Ascending aorta (tissue), 2 donors: Measurements from ENCODE around the gene CASZ1. TPM values are rescaled to one million over a fixed set of nuclear protein-coding genes. Genes with fewer than 3 reads are reported as not detected.

Source experiments
- DNase-seq, 2 donors: peaks; one replicate each; pipeline ENCODE4 v3.0.0-alpha.2; 2019; ENCODE audit warnings: low spot score in 2 of 2
- H3K27ac ChIP-seq, 2 donors: fragments of 200-600 bp; sonication (generic); one replicate each; pipeline ENCODE4 v1.5.1; 2016 to 2017; ENCODE audit warnings: mild to moderate bottlenecking in 1 of 2
- H3K27me3 ChIP-seq: fragments of 200-600 bp; sonication (generic); one replicate; pipeline ENCODE4 v1.5.1; 2017
- H3K36me3 ChIP-seq, 2 donors: fragments of 200-600 bp; sonication (generic); one replicate each; pipeline ENCODE4 v1.5.1; 2016
- H3K4me1 ChIP-seq, 2 donors: fragments of 200-600 bp; sonication (generic); one replicate each; pipeline ENCODE4 v1.5.1; 2016 to 2017; ENCODE audit warnings: mild to moderate bottlenecking in 1 of 2
- H3K4me3 ChIP-seq, 2 donors: fragments of 200-600 bp; sonication (generic); one replicate each; pipeline ENCODE4 v1.5.1; 2016 to 2017; ENCODE audit warnings: mild to moderate bottlenecking in 1 of 2
- H3K9me3 ChIP-seq, 2 donors: fragments of 200-600 bp; sonication (generic); one replicate each; pipeline ENCODE4 v1.5.1; 2016
- CTCF ChIP-seq, 3 experiments: fragments of 200-600 bp in 2 of 3; fragments of 450-650 bp in 1 of 3; sonication (generic) in 2 of 3; IDR thresholded peaks; one replicate each; pipeline ENCODE4 v1.5.1; 2016 to 2019; ENCODE audit warnings: antibody characterized with exemption in 3 of 3, mild to moderate bottlenecking in 1 of 3, moderate library complexity in 1 of 3
- intact Hi-C: fragments of 100-400 bp; cut with DNase I; formaldehyde crosslinking; loops from one replicate; pipeline ENCODE4 v1.15.1; 2023
- total RNA-seq: library from RNA; depleted of rRNA; stranded (reverse); fragments of >200 nt; gene quantifications from one replicate; pipeline ENCODE4 v1.1.0, GENCODE V29; 2016

CASZ1 gene
- total RNA-seq, 1 donor from 2014 or later: 25.8 TPM

- TF ChIP-seq CTCF (IDR thresholded peaks at IDR 0.05): no peak
- peaks cover 16 to 22% of the 10 kb centered on the region in 2 donors for H3K36me3 ChIP-seq
- intact Hi-C loops: loop anchor here (2.0 kb wide), 1 partner anchor 27 kb away; no protein-coding TSS in a partner anchor
- H3K27ac ChIP-seq: peak overlapping the region; percentile 74 to 90
- DNase-seq: no peak
- peaks cover 8 to 44% of the 10 kb centered on the region in 2 donors for H3K4me1 ChIP-seq
- H3K9me3 ChIP-seq: no peaks in the 10 kb centered on the region
- H3K27me3 ChIP-seq: no peaks in the 10 kb centered on the region
- peak overlapping the region in 1 of 2 donors; percentile 44 for H3K4me3 ChIP-seq
Observed at GRCh38 chr1:10664251-10664650, 132.2 kb downstream of the CASZ1 start.

- Histone ChIP-seq H3K4me1 (peaks cover 8 to 40% of the 10 kb centered on the region in 2 donors), H3K27me3 (no peaks in the 10 kb centered on the region), H3K36me3 (peaks cover 22 to 28% of the 10 kb centered on the region in 2 donors), H3K9me3 (no peaks in the 10 kb centered on the region), H3K4me3 (peak overlapping the region in 1 of 2 donors; percentile 44), H3K27ac (peak overlapping the region; percentile 74 to 90)
- intact Hi-C loops: loop anchor here (2.0 kb wide), 1 partner anchor 27 kb away; no protein-coding TSS in a partner anchor
- peak; percentile 41 to 87 for DNase-seq
- TF ChIP-seq CTCF (IDR thresholded peaks at IDR 0.05): no peak
Observed at GRCh38 chr1:10663678-10664035, 132.8 kb downstream of the CASZ1 start.

GRCh38 chr1:10662824-10663677 is 133.4 kb downstream of the CASZ1 start:
- peak overlapping the region; percentile 74 to 90 for H3K27ac ChIP-seq
- intact Hi-C loops: no loop called here
- no peaks in the 10 kb centered on the region for H3K27me3 ChIP-seq
- H3K4me1 ChIP-seq: peaks cover 8 to 34% of the 10 kb centered on the region in 2 donors
- no peaks in the 10 kb centered on the region for H3K9me3 ChIP-seq
- H3K36me3 ChIP-seq: peaks cover 28 to 34% of the 10 kb centered on the region in 2 donors
- peak overlapping the region in 1 of 2 donors; percentile 44 for H3K4me3 ChIP-seq
- no peak for TF ChIP-seq CTCF (IDR thresholded peaks at IDR 0.05)
- no peak for DNase-seq

GRCh38 chr1:10662090-10662688 is 134.3 kb downstream of the CASZ1 start:
- peaks cover 31 to 35% of the 10 kb centered on the region in 2 donors for H3K36me3 ChIP-seq
- no peak overlapping the region for H3K27ac ChIP-seq

GRCh38 chr1:10661453-10661852 is 135.0 kb downstream of the CASZ1 start:
- Histone ChIP-seq H3K27ac (no peak overlapping the region), H3K36me3 (peaks cover 39 to 40% of the 10 kb centered on the region in 2 donors), H3K27me3 (no peaks in the 10 kb centered on the region), H3K4me1 (peaks cover 8 to 28% of the 10 kb centered on the region in 2 donors), H3K4me3 (no peak overlapping the region), H3K9me3 (no peaks in the 10 kb centered on the region)
- TF ChIP-seq CTCF (IDR thresholded peaks at IDR 0.05): no peak
- intact Hi-C loops: no loop called here
- DNase-seq: no peak

More at GRCh38 chr1:10662090-10662688, 134.3 kb downstream of the CASZ1 start:
- Histone ChIP-seq H3K27me3 (no peaks in the 10 kb centered on the region), H3K4me3 (no peak overlapping the region), H3K4me1 (peaks cover 8 to 30% of the 10 kb centered on the region in 2 donors), H3K9me3 (no peaks in the 10 kb centered on the region)
- DNase-seq: no peak
- no peak for TF ChIP-seq CTCF (IDR thresholded peaks at IDR 0.05)
- intact Hi-C loops: no loop called here
